Right renal cortex interstitium (tissue), 3 donors: ENCODE results near the gene ZNF527. TPM values are rescaled to one million over a fixed set of nuclear protein-coding genes. Genes with fewer than 3 reads are reported as not detected.
"Not testable (repeated sequence)": the region's sequence is repeated elsewhere in the genome, so short reads cannot be mapped to it uniquely, and the experiment has no call there.

Experiments
- DNase-seq, 3 donors: peaks; one replicate each; pipeline ENCODE4 v3.0.0-alpha.2; 2013; ENCODE audit warnings: low read depth in 3 of 3, low spot score in 2 of 3
- polyA plus RNA-seq, 3 donors: library from polyadenylated mRNA; unstranded; fragments of 120-200 nt; gene quantifications; one replicate each; pipeline ENCODE4 v1.2.1, GENCODE V29; 2013; ENCODE audit not compliant: insufficient read length in 3 of 3

ZNF527 gene
- polyA plus RNA-seq: 10 to 100 TPM in 1 of 3 donors, 1 to 10 TPM in 2; 8.3 to 17.9 (median 8.9) TPM

GRCh38 chr19:37370880-37371661 is at the start of gene ZNF527:
Gene ZNF527 (plus strand): TSS chr19:37371099. CDS start chr19:37374199, 3,100 bp downstream.
- DNase-seq: peak; percentile 90 to 95 (median 92)

- DNase-seq: no peak
Observed at GRCh38 chr19:37329686-37330085, 41.2 kb upstream of the ZNF527 start.

GRCh38 chr19:37332839-37333238 is 38.1 kb upstream of the ZNF527 start:
- DNase-seq: no peak

GRCh38 chr19:37333457-37333856 is 37.4 kb upstream of the ZNF527 start:
- no peak for DNase-seq

DNA sequence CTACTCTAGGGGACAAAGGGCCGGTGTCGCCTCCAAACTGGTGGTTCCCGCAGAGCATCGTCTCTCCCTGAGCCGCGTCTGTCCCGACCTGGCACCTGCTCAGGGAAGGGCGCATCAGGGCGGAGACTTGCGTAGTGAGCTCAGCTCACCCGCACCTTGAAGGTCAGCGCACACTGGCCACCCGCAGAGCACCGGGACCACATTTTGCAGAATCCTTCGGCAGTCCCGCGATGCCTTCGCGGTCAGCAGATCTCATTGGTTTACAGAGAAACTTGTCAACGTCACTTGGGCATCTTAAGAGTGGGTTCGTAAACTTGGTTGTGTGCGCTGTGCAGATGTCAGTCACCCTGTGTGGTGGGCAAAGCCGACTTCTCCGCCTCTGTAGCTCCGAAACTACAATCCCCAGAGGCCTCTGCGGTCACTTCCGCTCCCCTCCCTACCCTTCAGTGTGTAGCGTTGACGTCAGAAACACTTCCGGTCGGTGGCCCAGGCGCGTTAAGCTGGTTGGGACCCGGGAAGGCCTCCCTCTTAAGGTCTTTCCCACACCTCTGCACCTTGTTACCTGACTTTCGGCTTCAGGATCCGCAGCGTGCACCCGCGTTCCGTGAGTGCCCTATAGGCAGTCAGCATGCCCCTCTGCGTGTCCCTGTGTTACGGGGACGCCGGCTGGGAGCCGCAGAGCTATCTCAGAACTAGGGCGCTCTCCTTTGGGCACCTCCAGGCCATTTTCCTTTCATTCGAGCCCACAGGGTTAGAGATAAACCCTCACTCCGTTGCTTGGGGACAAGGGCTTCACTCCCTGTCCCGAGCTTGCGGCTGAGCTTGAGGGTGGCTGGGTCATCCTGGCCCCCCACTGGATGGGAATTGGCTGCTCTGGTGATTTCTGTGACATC is 36.5 kb upstream of the ZNF527 start:
- DNase-seq: peak; percentile 91 to 94 (median 92)

DNA sequence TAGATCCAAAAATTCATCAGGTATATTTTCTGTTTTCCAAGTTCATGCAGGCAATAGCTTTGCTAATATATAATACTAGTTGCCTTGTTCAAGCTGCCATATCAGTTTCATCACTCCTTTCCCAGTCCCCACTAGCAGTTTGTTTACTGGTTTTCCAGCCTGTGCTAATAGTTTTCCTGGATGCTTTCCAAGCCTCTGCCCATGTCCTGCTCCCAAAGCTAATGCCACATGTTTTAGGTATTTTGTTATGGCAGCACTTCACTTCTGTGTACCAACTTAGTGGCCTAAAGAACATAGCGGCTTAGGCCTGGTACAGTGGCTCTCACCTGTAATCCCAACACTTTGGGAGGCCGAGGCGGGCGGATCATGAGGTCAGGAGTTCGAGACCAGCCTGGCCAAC is 28.1 kb upstream of the ZNF527 start:
- DNase-seq: no peak

- no peak for DNase-seq
Observed at GRCh38 chr19:37346091-37346490, 24.8 kb upstream of the ZNF527 start.

DNA sequence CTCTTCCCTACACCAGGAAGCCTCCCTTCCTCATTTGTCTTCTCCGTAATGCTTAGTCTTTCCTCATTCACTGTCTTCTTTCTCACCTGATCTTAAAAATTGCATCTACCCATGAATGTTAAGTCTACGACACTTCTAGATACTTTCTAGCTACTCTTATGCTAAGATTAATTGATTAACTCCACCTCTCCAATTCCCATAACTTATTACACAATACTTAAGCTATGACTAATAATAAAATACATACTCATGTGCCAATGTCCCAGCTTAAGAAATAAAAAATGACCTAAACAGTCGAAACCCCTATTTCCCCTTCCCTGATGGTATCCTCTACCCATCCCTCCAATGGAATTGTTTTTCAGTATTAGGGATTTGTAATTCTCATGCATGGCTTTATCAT is 22.8 kb upstream of the ZNF527 start:
- DNase-seq: no peak

DNA sequence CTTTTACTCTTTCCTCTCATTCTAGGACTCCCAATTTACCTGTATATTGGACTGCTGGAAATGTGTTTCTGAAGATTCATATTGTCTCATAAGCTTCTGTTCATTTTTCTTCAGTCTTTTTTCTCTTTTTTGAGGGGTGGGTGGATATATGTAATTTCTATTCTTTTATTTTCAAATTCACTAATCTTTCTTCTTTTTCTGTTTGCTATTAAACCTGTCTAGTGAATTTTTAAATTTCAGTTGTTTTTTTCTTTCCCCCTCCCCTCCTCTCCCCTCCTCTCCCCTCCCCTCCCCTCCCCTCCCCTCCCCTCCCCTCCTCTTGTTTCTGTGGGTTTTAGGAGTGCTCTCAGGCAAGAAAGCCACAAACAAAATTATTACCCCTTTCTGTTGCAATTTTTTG is 16.9 kb upstream of the ZNF527 start:
- DNase-seq: no peak

GRCh38 chr19:37355901-37356300 is 15.0 kb upstream of the ZNF527 start:
- no peak for DNase-seq

DNA sequence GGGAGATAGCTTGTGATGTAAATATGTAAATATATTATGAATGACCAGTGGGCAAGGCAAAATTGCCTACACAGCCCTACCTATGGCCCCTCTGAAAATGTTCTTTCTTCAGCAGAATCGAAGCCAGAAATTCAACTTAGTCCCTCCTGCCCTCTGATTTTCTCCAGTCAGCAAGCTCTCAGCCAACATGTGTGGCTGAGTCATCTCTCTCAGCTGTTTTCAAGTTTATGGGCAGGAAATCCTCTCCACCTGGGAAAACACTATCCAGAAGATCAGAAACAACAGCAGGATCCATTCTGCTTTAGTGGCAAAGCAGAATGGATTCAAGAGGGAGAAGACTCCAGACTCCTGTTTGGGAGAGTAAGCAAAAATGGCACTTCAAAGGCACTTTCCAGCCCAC is 8.9 kb upstream of the ZNF527 start:
- no peak for DNase-seq

DNA sequence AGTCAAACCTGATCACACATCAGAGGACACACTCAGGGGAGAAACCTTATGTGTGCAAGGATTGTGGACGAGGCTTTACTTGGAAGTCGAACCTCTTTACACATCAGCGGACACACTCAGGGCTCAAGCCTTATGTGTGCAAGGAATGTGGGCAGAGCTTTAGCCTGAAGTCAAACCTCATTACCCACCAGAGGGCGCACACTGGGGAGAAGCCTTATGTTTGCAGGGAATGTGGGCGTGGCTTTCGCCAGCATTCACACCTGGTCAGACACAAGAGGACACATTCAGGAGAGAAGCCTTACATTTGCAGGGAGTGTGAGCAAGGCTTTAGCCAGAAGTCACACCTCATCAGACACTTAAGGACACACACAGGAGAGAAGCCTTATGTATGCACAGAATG is 8.2 kb upstream of the ZNF527 start:
- peak in 1 of 3 donors; percentile 6 for DNase-seq

- DNase-seq: peak in 1 of 3 donors; percentile 63
Observed at GRCh38 chr19:37370386-37370879, 466 bp upstream of the ZNF527 start.

DNA sequence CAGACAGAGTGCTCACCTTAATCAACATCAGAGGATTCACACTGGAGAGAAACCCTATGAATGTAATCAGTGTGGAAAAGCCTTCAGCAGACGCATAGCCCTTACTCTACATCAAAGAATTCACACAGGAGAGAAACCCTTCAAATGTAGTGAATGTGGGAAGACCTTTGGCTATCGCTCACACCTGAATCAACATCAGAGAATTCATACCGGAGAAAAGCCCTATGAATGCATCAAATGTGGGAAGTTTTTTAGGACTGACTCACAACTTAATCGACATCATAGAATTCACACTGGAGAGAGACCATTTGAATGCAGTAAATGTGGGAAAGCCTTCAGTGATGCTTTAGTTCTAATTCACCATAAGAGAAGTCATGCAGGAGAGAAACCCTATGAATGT is 18.3 kb downstream of the ZNF527 start:
- DNase-seq: no peak

GRCh38 chr19:37391399-37391798 is 20.5 kb downstream of the ZNF527 start:
- not testable (repeated sequence) for DNase-seq

- no peak for DNase-seq
Observed at GRCh38 chr19:37401078-37401477, 30.2 kb downstream of the ZNF527 start.

DNA sequence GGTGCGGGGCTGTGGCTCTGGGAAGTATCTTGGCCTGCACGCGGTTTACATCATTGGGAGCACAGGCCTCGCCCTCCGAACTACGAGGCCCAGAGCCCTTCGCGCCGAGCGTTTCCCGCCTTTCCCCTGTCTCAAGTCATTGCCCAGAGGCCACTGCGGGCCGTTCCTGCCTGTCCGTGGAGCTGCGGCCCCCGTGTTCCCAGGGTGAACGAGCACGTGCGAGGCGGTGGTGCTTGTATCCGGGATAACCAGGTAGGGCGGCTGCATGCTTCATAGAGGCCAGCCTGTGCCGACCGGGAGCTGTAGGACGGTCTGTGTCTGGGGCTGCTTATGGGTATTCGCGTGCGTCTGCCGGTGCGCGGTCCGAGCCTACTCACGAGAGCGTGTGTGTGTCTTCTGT is 32.5 kb downstream of the ZNF527 start:
- no peak for DNase-seq

GRCh38 chr19:37406140-37406846 is 35.4 kb downstream of the ZNF527 start:
- DNase-seq: not testable (repeated sequence)

DNA sequence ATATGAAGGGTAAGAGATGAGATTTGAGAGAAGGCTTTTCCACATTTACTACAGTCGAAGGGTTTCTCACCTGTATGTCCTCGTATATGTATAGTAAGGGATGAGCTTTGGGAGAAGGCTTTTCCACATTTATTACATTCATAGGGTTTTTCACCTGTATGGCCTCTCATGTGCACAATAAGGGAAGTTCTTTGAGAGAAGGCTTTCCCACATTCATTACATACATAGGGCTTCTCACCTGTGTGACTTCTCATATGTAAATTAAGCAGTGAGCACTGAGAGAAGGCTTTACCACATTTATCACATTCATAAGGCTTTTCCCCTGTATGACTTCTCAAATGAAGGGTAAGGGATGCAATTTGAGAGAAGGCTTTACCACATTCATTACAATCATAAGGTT is 41.8 kb downstream of the ZNF527 start:
- no peak for DNase-seq

- no peak for DNase-seq
Observed at GRCh38 chr19:37413313-37414084, 42.6 kb downstream of the ZNF527 start.
